Esophagus squamous epithelium (tissue), 5 donors: ENCODE measurements around the gene TBC1D17. TPM values are rescaled to one million over a fixed set of nuclear protein-coding genes. Genes with fewer than 3 reads are reported as not detected.

ENCODE experiments used
- DNase-seq: peaks from one replicate; lab custom pipeline; 2025; lab: John Stamatoyannopoulos, UW
- H3K27ac ChIP-seq, 4 donors: fragments of 200-600 bp; sonication (generic); one replicate each; pipeline ENCODE4 v1.5.1; 2016 to 2019; ENCODE audit warnings: mild to moderate bottlenecking in 1 of 4
- H3K27me3 ChIP-seq, 4 donors: fragments of 200-600 bp; sonication (generic); 1 replicate in 3 of 4; 2 replicates in 1 of 4; pipeline versions ENCODE4 v1.5.1 to v1.6.0; 2017 to 2021; ENCODE audit warnings: antibody characterized with exemption in 1 of 4
- H3K36me3 ChIP-seq, 3 donors: fragments of 200-600 bp; sonication (generic); one replicate each; pipeline ENCODE4 v1.5.1; 2016 to 2019
- H3K4me1 ChIP-seq, 3 donors: fragments of 200-600 bp; sonication (generic); one replicate each; pipeline ENCODE4 v1.5.1; 2017 to 2019
- H3K4me3 ChIP-seq, 4 donors: fragments of 200-600 bp; sonication (generic); 1 replicate in 3 of 4; 2 replicates in 1 of 4; pipeline ENCODE4 v1.5.1; 2016 to 2019; ENCODE audit warnings: mild to moderate bottlenecking in 2 of 4, moderate library complexity in 1 of 4
- H3K9me3 ChIP-seq, 3 donors: fragments of 200-600 bp; sonication (generic); one replicate each; pipeline ENCODE4 v1.5.1; 2016 to 2019
- POLR2A ChIP-seq, 4 donors: fragments of 450-650 bp; IDR thresholded peaks; one replicate each; pipeline ENCODE4 v1.6.1; 2017; ENCODE audit warnings: antibody characterized with exemption in 4 of 4, mild to moderate bottlenecking in 4 of 4, moderate library complexity in 3 of 4
- WGBS, 2 donors: methylation state at CpG; one replicate each; pipeline ENCODE4 v1.1.5; 2018; 5-methylcytosine and 5-hydroxymethylcytosine counted together
- intact Hi-C: fragments of 100-400 bp; cut with DNase I; formaldehyde crosslinking; loops from one replicate; pipeline ENCODE4 v1.15.0; 2022
- total RNA-seq, 4 donors: library from RNA; depleted of rRNA; stranded (reverse); fragments of >200 nt; gene quantifications; one replicate each; pipeline ENCODE4 v1.1.0, GENCODE V29; 2016
- TF ChIP-seq, protein P1 (sequence below), 6 experiments: fragments of 450-650 bp in 4 of 6; fragments of 200-600 bp in 2 of 6; sonication (generic) in 2 of 6; IDR thresholded peaks; one replicate each; pipeline ENCODE4 v1.5.1; 2016 to 2019; ENCODE audit warnings: antibody characterized with exemption in 6 of 6, mild to moderate bottlenecking in 4 of 6, moderate library complexity in 4 of 6
- donor health status: DM: yes; HTN: yes; CAD: no.

Gene TBC1D17
- total RNA-seq, 4 donors from 2014 or later: 6.7 to 25.9 (median 16.9) TPM

DNA sequence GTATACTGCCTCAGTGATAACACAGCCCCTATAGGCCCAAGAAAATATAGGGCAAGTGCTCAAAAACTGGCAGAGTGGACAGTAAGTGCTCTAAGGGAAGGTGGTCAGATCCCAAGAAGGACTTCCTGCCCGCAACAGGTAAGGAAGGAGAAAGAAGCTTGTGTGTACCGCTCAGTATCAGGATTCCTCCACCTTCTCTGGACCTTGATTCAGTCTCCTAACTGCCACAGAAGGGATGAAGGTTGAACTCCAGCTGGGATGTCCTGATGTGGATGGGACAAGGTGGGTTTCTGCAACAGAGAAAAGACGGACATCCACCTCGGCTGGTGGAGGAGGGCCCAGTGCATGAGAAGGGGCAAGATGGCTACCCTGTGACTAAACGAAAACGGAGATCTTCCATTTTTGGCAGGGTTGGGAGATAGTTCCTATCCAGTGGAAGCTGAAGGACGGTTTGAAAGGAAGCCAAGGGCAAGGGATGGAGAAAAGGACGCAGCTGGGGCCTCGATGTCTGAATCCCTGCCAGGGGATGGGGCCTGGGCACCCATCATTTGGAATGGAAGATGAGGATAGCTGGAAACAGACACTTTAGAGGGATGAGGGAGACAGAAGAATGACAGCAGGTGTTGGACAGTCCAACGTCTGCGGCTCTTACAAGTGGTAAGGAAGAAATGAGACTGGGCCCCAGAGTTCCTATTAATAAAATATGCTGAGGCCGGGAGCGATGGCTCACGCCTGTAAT is 50.2 kb downstream of the TBC1D17 start:
- H3K4me1 ChIP-seq: peaks cover 10 to 51% (median 15%) of the 10 kb centered on the region in 3 donors
- H3K9me3 ChIP-seq: no peaks in the 10 kb centered on the region
- TF ChIP-seq POLR2A (IDR thresholded peaks at IDR 0.05): no peak
- TF ChIP-seq, protein P1, sequence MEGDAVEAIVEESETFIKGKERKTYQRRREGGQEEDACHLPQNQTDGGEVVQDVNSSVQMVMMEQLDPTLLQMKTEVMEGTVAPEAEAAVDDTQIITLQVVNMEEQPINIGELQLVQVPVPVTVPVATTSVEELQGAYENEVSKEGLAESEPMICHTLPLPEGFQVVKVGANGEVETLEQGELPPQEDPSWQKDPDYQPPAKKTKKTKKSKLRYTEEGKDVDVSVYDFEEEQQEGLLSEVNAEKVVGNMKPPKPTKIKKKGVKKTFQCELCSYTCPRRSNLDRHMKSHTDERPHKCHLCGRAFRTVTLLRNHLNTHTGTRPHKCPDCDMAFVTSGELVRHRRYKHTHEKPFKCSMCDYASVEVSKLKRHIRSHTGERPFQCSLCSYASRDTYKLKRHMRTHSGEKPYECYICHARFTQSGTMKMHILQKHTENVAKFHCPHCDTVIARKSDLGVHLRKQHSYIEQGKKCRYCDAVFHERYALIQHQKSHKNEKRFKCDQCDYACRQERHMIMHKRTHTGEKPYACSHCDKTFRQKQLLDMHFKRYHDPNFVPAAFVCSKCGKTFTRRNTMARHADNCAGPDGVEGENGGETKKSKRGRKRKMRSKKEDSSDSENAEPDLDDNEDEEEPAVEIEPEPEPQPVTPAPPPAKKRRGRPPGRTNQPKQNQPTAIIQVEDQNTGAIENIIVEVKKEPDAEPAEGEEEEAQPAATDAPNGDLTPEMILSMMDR (IDR thresholded peaks at IDR 0.05): no peak
- intact Hi-C loops: no loop called here
- peak overlapping the region in 3 of 4 donors; percentile 78 to 96 (median 87) for H3K4me3 ChIP-seq
- H3K36me3 ChIP-seq: peaks cover 0 to 64% (median 10%) of the 10 kb centered on the region in 3 donors
- no peak for DNase-seq
- no peaks in the 10 kb centered on the region for H3K27me3 ChIP-seq
- H3K27ac ChIP-seq: peak overlapping the region in 2 of 4 donors; percentile 93 to 96
- WGBS, 2 donors: 74 to 84% methylated on average over 14 of the region's 14 CpGs

DNA sequence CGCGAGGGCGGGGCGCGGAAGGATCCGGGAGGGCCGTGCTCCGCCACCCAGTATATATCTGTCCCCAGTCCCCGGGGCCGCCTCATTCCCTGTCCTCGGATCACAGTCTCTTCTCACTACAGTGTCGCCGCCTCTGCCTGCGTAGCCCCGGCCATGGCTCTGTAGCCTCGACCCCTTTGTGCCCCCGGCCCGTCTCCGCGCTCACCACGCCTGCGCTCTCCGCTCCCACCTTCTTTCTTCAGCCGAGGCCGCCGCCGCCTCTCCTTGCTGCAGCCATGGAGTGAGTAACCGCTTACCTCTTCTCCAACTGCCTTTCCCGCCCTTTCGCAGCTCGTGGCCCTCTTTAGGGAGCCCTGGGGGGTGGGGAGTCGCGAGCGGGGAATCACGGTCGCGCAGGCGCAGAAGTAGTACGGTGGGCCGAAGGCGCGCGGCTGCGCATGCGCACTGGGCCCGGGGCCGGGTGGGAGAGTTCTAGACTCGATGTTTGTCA is 51.7 kb downstream of the TBC1D17 start, which contains the start of the genes ATF5 and NUP62:
TSS of gene ATF5 (plus strand) at position 85 of the 490 bp plus-strand sequence. CDS start 1,646 bp downstream, outside the sequence.
TSS of gene NUP62 (minus strand) at position 384 of the 490 bp plus-strand sequence. CDS start 19,697 bp downstream, outside the sequence.
- WGBS, 2 donors: 0% methylated on average over 22 to 26 of the region's 48 CpGs
- peak within 1 kb of the TSS; percentile 93 to 96 (median 94) for H3K27ac ChIP-seq
- TF ChIP-seq, protein P1 (IDR thresholded peaks at IDR 0.05): no peak
- no peak for DNase-seq
- no peaks in the 10 kb centered on the region for H3K9me3 ChIP-seq
- intact Hi-C loops: no loop called here
- peaks cover 0 to 55% (median 7%) of the 10 kb centered on the region in 3 donors for H3K36me3 ChIP-seq
- peak within 1 kb of the TSS; percentile 78 to 96 (median 90) for H3K4me3 ChIP-seq
- H3K4me1 ChIP-seq: peaks cover 10 to 44% (median 15%) of the 10 kb centered on the region in 3 donors
- H3K27me3 ChIP-seq: no peaks in the 10 kb centered on the region

DNA sequence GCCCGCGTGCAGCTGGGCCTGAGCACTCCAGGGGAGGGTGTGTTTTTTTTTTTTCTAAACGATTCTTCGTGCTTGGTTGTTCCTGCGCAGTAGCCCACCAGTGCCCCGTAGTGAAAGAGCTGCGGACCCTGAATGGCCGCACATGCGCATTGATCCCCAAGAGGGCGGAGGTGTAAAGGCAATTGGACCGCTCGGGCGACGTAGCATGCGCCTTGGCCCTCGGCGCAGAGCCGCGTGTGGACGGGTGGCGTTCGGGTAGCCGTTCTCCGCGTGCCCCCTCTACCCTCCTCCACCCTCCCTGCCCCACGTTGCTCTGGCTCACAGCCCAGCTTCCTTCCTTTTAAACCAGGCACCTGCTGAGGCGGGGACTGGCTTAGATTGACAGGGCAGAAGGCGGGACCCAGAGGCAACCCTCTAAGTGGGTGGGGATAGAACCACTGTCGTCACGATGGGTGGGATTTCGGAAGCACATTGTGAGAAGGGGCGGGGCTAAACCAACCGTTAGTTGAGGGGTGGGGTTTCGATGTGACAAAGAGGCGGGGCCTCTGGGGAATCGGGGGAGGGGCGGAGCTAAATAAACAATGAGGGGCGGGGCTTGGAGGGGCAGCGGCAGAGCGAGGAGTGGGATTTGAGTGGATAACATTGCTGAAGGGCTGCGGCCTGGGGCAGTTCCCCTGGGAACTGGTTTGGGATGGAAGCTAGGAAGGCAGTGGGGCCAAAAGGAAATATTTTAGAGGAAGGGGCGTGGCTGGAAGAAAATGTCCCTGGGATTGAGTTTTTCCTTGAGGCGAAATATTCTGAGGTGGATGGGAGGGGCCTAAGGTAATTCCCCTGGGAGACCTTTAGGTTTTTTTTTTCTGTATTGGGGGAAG is 52.3 kb downstream of the TBC1D17 start:
- TF ChIP-seq, protein P1 (IDR thresholded peaks at IDR 0.05): peak in 2 of 6 experiments; percentile 23 to 32
- TF ChIP-seq POLR2A (IDR thresholded peaks at IDR 0.05): peak in 2 of 4 donors; percentile 57 to 65
- peak overlapping the region; percentile 93 to 96 (median 94) for H3K27ac ChIP-seq
- WGBS, 2 donors: 7 to 11% methylated on average over 16 to 17 of the region's 43 CpGs
- DNase-seq: peak; percentile 81
- intact Hi-C loops: no loop called here
- no peaks in the 10 kb centered on the region for H3K9me3 ChIP-seq
- H3K27me3 ChIP-seq: no peaks in the 10 kb centered on the region
- peaks cover 10 to 37% (median 15%) of the 10 kb centered on the region in 3 donors for H3K4me1 ChIP-seq
- H3K4me3 ChIP-seq: peak overlapping the region; percentile 78 to 96 (median 90)
- peaks cover 0 to 48% (median 5%) of the 10 kb centered on the region in 3 donors for H3K36me3 ChIP-seq

GRCh38 chr19:49930483-49931011 is 53.0 kb downstream of the TBC1D17 start:
- Histone ChIP-seq H3K4me1 (peaks cover 10 to 35% (median 15%) of the 10 kb centered on the region in 3 donors), H3K9me3 (no peaks in the 10 kb centered on the region), H3K27ac (peak overlapping the region; percentile 93 to 96 (median 94)), H3K27me3 (no peaks in the 10 kb centered on the region), H3K36me3 (peaks cover 0 to 41% (median 4%) of the 10 kb centered on the region in 3 donors), H3K4me3 (peak overlapping the region in 2 of 4 donors; percentile 78 to 87)
- 41 to 50% methylated on average over 8 to 11 of the region's 15 CpGs for WGBS, 2 donors
- TF ChIP-seq POLR2A (IDR thresholded peaks at IDR 0.05): no peak
- TF ChIP-seq, protein P1 (IDR thresholded peaks at IDR 0.05): no peak
- intact Hi-C loops: no loop called here
- no peak for DNase-seq
